HG03575 (cell line): ENCODE data around the gene MRS2.

Experiments
- ATAC-seq: cut with Tn5 transposase; IDR thresholded peaks from one replicate; pipeline ENCODE4 v1.9.1; 2021; ENCODE audit not compliant: unreplicated experiment, insufficient number of reproducible peaks, low FRiP score; ENCODE audit errors: extremely low read depth

Gene MRS2

DNA sequence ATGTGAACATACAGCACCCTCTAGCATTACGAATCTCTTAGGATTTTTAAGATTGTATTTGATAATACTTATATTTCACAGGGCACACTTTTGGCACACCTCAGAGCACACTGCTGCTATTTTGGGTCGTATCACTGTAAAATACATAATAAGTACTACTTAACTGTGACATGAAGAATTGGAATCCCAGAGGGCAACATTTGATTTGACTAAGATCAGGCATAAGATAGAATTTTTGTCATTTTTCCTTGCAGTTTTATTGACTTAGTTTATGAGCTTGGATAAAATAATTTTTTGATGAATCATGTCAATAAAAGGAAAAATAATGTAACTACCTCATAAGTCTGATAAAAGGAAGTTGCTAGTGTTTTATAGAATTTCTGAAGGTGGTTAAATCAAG is 22.4 kb downstream of the MRS2 start:
- no peak for ATAC-seq

DNA sequence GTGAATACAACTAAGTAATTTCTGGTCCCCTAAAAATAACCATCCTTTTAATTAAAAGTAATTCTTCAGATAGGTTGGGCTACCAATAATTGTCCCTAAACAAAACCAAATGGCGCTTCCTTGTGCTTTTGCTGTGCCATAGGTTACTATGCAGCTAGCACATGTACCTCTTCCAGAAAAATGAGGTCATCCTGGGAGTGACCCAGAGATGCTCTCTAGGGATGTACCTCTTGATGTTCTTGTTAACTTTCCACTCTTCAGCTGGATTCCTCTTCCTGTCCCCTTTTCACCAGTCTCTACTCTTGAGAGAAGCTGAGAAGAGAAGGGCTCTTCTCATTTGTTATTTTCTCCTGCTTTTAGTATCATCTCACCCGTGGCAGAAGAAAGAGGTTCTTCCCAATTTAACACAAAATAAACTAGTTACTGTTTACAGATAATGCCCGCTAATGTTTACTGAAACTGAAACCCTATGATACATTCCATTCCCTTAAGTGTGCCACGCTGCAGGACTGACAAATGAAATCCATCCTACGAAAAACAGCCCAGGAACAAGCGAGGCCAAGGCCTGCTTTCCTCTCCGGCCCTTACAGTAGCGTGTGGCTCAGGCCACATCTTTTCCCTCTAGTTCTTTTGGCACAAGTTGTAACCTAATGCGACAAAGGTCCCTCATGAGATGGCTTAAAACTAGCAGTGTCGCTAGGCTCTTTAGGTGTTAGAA is 24.2 kb downstream of the MRS2 start:
- ATAC-seq, result no peak

DNA sequence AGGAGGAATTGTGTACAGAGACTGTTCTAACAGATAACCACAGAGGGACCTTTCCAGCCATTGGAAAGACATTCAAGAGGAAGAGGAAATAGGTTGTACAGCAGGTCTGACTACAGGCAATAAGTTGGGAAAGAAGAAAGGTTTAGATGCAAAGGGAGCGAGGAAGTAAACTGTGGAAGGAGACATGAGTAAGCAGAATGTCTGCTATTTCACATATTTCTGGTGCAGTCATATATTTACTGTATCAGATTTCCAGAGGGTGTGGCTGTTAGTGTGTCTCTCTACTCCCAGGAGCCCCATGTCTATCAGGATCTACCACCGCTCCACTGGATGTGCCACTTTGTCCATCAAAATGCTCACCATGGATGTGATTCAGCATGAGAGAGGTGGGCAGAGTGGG is 25.9 kb downstream of the MRS2 start:
- no peak for ATAC-seq

DNA sequence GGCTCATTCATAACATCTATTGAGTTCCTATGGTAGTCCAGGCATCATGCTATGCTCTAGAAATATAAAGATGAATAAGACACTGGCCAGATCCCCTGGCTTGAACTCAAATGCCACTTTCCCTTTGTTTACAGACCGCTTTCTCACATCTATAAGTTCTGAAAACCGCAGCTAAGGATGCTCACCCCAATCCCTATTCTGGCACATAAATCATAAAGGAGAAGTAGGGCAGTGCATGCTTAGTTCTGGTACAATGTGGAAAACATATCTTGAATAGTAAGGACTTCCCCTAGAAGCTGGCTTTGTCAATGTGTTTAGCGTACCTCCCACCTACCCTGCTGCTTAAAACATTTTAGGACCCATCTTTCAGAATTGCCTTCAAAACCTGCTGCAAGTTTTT is 26.4 kb downstream of the MRS2 start:
- ATAC-seq, result no peak

DNA sequence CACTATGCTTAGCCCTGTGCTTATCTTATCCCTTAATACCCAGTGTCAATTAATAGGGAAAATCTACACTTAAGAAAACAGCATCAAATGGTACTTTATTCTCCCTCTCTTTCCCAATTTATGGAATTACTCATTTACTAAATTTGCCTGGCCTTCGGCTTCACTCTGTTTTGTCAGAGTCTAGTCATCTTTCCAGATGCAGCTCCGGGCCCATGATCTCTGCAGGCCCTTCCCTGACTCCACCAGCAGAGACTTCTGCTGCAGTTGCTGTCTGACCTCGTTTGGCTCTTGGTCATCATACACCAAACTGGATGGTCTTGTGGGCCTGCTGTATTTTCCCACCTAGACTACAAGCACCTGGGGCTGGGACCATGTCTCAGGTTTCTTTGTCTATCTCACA is 27.4 kb downstream of the MRS2 start:
- no peak for ATAC-seq

DNA sequence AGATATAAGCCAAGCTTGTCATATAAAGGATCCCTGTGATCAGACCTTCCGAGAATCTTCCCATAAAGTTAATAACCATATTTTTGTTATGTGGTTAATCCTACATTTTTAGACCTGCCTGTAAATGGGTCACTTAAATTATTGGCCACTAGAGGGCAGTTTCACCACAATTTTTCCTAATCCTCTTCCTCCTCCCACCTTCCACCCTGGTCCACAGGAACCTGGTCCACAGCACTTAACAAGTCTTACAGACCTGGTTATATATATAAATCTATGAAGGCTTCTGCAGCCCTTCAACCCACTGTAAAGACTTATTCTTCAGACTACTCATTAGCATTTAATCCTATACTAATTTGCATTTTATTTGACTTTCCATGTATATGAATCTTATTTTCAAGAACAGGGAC is 28.3 kb downstream of the MRS2 start:
- no peak for ATAC-seq

DNA sequence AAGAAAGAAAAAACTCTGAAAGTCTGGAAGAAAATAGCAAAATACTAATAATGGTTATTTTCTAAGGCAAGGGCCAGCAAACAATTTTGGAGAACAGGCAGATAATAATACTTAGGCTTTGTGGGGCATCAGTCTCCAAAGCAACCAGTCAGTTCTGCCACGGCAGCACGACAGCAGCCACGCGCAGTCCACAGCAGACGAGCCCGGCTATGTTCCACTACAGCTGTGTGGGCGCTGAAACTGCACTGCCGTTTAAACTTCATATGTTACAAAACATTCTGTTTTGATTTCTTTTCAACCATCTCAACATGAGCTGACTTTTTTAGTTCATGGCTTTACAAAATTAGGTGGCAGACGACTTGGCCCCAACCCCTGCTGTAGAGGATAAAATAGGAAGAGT is 29.9 kb downstream of the MRS2 start:
- no peak for ATAC-seq

DNA sequence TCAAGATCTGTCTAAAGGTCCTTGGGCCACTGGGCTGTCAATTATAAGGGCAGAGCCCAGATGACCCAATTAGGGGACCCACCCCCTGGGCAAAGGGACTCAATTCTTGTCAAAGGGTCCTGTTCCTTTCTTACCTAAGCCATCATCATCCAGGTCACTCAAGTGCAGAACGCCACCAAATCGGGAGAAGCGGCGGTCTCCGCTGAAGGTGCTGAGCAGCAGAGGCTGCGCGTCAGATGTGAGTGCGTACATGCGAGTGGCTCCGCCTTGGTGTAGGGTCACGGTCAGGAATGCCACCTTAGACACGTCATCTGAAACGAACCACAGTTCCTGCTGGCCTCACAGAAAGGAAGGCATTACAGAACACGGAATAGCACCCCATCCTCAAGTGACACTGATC is 34.2 kb downstream of the MRS2 start:
- no peak for ATAC-seq

DNA sequence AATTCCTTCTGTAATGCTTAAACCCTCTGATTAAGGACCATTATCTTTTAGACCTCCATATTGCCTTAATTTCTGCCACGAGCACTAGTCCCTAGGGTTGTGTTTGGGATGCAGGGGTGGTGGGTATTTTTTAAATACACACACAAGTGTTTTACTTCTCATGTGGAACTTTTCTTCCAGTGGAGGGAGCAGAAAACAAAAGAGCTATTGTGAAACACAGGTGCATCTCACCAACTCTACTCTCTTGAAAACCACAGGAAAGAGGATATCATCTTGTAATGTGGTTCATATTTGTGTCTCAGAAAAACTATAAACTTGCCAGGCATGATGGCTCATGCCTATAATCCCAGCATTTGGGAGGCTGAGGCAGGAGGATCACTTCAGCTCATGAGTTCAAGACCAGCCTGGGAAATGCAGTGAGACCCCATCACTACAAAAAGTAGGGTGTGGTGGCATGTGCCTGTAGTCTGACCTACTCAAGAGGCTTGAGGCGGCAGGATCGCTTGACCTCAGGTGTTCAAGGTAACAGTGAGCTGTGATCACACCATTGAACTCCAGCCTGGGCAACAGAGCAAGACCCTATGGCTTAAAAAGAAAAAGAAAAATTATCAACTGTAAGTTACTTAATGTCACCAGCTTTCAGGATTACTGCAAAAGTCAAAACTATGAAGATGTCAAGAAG is 37.3 kb downstream of the MRS2 start:
- ATAC-seq, result no peak

DNA sequence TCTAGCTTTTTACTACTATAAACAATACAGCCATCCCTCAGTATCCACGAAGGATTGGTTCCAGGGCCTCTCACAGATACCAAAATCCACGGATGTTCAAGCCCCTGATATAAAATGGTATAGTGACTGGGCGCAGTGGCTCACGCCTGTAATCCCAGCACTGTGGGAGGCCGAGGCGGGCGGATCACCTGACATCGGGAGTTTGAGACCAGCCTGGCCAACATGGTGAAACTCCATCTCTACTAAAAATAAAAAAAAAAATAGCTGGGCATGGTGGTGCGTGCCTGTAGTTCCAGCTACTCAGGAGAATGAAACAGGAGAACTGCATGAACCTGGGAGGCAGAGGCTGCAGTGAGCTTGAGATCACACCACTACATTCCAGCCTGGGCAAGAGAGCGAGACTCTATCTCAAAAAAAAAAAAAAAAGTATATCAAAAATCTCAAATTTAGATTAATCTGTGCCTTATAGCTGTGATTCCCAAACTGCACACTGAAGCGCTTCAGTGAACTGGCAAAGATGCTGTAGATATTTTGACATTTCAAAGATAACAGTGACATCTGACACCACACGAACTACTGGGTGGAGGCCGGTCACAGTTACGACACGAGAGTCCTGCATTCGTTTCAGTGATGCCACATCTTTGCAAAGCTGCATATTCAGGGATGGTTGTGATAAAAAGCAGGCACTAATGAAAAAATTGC is 38.3 kb downstream of the MRS2 start:
- ATAC-seq, result no peak

DNA sequence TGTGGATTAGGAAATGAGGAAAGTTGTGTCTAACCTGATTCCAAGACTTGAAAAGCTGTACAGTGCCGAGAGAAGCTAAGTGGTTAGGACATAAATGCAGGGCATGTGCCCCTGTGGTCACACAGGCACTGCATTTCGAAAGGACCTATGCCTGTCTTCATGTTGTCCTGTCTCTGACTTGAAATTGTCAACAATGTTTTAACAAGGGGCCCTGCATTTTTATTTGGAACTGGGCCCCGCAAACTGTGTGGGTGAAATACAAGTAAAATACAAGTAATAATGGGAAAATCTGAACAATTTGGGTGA is 38.8 kb downstream of the MRS2 start:
- no peak for ATAC-seq

DNA sequence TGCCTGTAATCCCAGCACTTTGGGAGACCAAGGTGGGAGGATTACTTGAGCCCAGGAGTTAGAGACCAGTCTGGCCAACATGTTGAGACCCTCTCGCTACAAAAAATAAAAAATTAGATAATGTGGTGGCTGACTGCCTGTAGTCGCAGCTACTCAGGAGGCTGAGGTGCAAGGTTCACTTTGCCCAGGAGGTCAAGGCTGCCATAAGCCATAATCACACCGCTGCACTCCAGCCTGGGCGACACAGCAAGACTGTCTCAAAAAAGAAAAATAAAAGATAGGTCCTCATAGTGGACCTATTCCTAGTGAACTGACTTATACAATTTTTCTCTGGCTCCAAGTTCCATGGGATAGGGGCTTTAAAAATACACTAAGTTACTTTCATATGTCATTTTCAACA is 41.9 kb downstream of the MRS2 start:
- ATAC-seq, result no peak

DNA sequence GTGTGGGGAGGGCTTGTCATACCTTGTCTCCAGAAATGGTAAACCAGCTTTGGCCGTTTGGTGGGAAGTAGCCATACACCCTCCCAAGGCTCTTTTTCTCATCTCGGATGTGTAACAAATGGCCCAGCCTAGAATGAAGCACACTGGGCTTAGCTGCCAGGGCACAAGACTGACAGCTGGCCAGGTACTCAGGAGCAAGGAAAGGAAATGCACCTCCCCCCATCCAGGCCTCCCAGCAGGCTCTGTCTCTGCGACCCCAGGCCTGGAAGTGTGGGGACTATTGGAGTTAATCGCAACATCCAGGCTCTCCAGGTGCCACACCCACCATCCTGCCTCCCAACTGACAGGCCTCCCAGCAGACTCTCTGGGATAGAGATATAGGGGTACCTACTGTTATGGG is 43.0 kb downstream of the MRS2 start:
- ATAC-seq, result no peak

DNA sequence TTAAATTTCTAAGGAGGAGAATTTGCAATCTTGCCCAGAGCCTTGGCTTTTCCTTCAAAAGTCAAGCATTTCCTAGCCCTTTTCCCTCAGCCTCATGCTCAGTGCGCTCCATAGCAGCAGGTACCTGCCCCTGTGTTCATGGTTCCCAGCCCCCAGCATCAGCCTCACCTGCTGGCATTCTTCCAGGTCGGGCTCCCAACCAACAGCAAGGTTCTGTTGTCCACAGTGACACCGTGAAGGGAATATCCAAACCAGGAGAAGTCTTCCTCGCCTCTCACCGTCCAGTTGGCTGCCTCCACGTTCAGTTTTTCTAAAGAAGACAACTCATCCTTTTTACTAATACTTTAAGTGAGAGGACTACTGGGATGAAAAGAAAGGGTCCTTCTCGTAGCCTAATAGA is 43.9 kb downstream of the MRS2 start:
- ATAC-seq, result no peak

DNA sequence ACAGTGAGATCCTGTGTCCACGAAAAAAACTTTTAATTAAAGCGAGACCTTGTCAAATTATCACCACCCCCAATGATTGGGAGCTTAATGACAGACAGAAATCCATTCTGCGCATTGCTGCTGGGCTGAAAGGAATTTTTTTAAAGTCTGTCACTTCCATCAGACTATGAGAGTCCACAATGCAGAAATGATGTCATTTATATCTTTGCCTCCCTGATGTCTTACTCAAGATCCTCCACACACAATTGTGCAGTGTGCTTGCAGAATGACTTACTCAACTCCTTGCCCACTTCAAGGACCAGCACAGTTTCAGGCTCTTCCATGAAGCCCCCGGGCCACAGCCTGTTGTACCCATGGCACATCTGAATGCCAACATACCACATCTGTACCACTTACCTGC is 45.7 kb downstream of the MRS2 start:
- no peak for ATAC-seq

DNA sequence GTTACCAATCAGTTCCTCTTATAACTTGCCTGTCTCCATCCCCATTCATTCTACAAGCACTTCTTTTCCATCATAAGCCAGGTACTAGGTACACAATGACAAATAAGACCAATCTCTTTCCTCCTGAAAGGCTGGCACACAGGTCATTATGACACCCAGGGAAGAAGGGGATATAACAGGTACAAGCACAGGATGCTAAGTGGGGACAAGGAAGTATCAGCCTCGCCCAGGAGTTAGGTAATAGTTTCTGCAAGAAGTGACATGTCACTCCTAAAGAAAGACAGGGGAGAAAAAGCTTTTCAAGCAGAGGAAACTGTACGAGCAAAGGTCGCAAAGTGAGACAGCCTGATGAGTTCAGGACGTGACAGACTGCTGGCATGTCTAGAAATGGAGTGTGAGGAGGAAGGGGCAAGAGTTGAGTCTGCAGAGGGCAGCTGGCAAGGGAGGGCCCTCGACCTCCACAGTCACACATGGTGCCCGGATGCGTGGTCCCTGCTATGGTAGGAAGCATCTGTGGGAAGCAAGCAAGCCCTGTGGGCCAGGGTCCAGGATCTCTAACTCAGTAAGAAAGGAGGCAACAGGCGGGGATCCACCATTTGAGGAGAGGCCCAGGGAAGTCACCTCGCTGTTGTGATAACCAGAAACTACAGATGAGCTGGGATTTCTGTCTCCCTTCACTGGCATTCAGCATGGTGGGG is 46.2 kb downstream of the MRS2 start:
- ATAC-seq, result no peak

DNA sequence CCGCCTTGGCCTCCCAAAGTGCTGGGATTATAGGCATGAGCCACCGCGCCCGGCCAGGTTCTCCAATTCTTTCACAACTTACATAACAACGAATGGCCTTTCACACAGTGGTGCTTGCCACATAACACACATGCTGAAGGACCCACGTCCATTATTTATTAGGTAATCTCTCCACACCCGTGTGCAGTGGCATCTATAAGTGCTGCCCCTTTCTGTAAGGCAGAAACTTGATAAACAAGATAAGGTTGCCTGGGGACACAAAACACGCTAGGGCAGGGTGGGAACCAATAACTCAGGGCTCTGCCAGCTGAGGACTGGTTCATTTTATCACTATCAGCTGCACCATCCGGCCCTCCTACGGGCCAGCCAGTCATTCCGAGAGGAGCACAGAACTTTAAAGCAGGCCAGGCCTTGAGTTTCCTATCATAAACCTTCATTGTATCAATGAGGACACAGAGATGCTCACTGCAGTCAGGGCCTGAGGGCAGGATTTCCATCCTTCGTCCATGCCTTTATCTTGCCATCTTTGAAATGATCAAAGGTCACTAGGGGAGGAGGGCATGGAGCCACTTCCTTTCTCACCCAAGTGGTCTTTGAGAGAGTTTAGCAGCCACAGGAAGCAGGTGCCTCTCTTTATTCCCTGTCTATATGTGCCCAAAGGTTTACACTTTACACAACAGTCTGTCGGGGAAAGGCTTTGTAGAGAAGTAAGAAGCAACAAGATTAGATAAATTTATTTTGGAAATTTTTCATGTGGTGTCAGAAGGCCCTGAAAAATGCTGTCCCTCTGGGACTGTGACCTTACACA is 49.0 kb downstream of the MRS2 start:
- ATAC-seq, result no peak

DNA sequence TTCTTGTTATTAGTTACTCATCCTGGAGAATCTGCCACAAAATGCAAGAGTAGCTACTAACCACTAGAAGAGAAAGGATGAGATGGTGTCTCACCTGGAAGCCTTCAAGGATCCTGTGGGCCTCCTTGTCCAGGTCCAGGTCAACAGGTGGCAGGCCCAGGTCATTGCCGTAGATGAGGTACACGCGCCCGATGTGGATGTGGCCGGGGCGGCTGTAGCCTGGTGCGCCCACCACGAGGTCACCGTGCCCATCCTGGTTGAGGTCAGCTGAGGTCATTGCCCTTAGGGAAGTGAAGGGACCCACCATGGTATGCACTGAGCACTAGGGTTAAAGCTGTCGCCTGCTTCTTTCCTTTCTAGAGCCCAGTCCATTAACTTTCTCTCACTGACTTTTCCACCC is 51.2 kb downstream of the MRS2 start:
- no peak for ATAC-seq

DNA sequence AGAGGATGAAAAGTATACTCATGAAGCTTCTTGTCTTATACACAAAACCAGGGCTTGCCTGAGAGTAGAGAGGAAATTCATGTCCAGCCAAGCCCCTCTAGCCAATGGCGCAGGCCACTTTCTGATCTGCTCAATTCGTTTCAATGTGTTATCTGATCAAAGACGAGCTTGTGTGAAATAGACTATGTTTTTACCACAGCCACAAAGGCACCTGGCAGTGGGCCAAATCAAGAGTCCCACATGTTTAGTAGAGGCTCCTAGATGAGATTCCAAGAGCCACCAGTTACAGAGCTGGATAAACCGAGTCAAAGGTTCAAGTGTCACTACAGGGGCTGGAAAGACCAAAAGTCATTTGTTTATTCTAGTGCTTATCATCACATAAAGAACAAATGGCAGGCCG is 51.7 kb downstream of the MRS2 start:
- no peak for ATAC-seq
